Suprapubic skin (tissue), 4 donors: ENCODE results near the gene CYP21A2. TPM values are rescaled to one million over a fixed set of nuclear protein-coding genes. Genes with fewer than 3 reads are reported as not detected.
"Not testable (repeated sequence)": the region's sequence is repeated elsewhere in the genome, so short reads cannot be mapped to it uniquely, and the experiment has no call there.

Experiments
- DNase-seq, 2 donors: peaks; one replicate each; pipeline ENCODE4 v3.0.0-alpha.2; 2019; ENCODE audit warnings: low spot score in 2 of 2
- H3K27ac ChIP-seq: fragments of 200-600 bp; sonication (generic); one replicate; pipeline ENCODE4 v1.5.1; 2019
- H3K27me3 ChIP-seq: fragments of 200-600 bp; sonication (generic); one replicate; pipeline ENCODE4 v1.5.1; 2019
- H3K36me3 ChIP-seq: fragments of 200-600 bp; sonication (generic); one replicate; pipeline ENCODE4 v1.5.1; 2019
- H3K4me1 ChIP-seq: fragments of 200-600 bp; sonication (generic); one replicate; pipeline ENCODE4 v1.5.1; 2019
- H3K4me3 ChIP-seq: fragments of 200-600 bp; sonication (generic); one replicate; pipeline ENCODE4 v1.5.1; 2019; ENCODE audit warnings: mild to moderate bottlenecking
- H3K9me3 ChIP-seq: fragments of 200-600 bp; sonication (generic); one replicate; pipeline ENCODE4 v1.5.1; 2019
- WGBS: methylation state at CpG from one replicate; pipeline ENCODE4 v1.1.5; 2018; 5-methylcytosine and 5-hydroxymethylcytosine counted together
- total RNA-seq, 4 donors: library from RNA; depleted of rRNA; stranded (reverse); fragments of >200 nt; gene quantifications; one replicate each; pipeline ENCODE4 v1.1.0, GENCODE V29; 2016

CYP21A2 gene
- total RNA-seq, 4 donors from 2014 or later = 0.39 to 2.3 TPM; not detected in 2

GRCh38 chr6:32010856-32011530 is 27.2 kb upstream of the CYP21A2 start:
- 90% methylated on average over 13 of the region's 27 CpGs for WGBS
- not testable (repeated sequence) for H3K4me3 ChIP-seq, H3K4me1 ChIP-seq, H3K27ac ChIP-seq, H3K9me3 ChIP-seq, H3K27me3 ChIP-seq, H3K36me3 ChIP-seq
- peak; percentile 38 to 71 for DNase-seq

- not testable (repeated sequence) for H3K9me3 ChIP-seq, H3K36me3 ChIP-seq, H3K27ac ChIP-seq, H3K4me1 ChIP-seq, H3K27me3 ChIP-seq, H3K4me3 ChIP-seq
- peak; percentile 56 to 61 for DNase-seq
- WGBS = 80% methylated on average over 12 of the region's 17 CpGs
Observed at GRCh38 chr6:32012941-32013617, 25.1 kb upstream of the CYP21A2 start.

- not testable (repeated sequence) for H3K27me3 ChIP-seq, H3K27ac ChIP-seq, DNase-seq, H3K4me3 ChIP-seq, H3K4me1 ChIP-seq, H3K36me3 ChIP-seq, H3K9me3 ChIP-seq
- no CpG with 5 or more reads among the region's 5 CpGs for WGBS
Observed at GRCh38 chr6:32013738-32014137, 24.5 kb upstream of the CYP21A2 start.

- not testable (repeated sequence) for DNase-seq, H3K9me3 ChIP-seq, H3K4me1 ChIP-seq, H3K4me3 ChIP-seq, H3K36me3 ChIP-seq, H3K27ac ChIP-seq, H3K27me3 ChIP-seq
- no CpG with 5 or more reads among the region's 6 CpGs for WGBS
Observed at GRCh38 chr6:32014547-32014946, 23.7 kb upstream of the CYP21A2 start, which contains the start of gene C4B. TSS of gene C4B (plus strand) at chr6:32014795. CDS start at chr6:32014846, 51 bp downstream.

GRCh38 chr6:32022100-32022499 is 16.1 kb upstream of the CYP21A2 start:
- H3K27me3 ChIP-seq, H3K36me3 ChIP-seq, H3K27ac ChIP-seq, H3K4me1 ChIP-seq, H3K4me3 ChIP-seq, H3K9me3 ChIP-seq, DNase-seq: not testable (repeated sequence)
- no CpG with 5 or more reads among the region's 10 CpGs for WGBS

GRCh38 chr6:32028631-32029030 is 9.6 kb upstream of the CYP21A2 start:
- DNase-seq = peak in 1 of 2 donors; percentile 29
- not testable (repeated sequence) for H3K4me3 ChIP-seq, H3K27ac ChIP-seq, H3K9me3 ChIP-seq, H3K4me1 ChIP-seq, H3K27me3 ChIP-seq, H3K36me3 ChIP-seq
- no CpG with 5 or more reads among the region's 10 CpGs for WGBS

GRCh38 chr6:32029553-32029952 is 8.7 kb upstream of the CYP21A2 start:
- H3K9me3 ChIP-seq, H3K36me3 ChIP-seq, H3K27ac ChIP-seq, H3K27me3 ChIP-seq, H3K4me1 ChIP-seq, H3K4me3 ChIP-seq: not testable (repeated sequence)
- DNase-seq = peak in 1 of 2 donors; percentile 33
- WGBS = no CpG with 5 or more reads among the region's 14 CpGs

GRCh38 chr6:32035283-32036013 is 2.8 kb upstream of the CYP21A2 start:
- WGBS = no CpG with 5 or more reads among the region's 16 CpGs
- not testable (repeated sequence) for H3K27me3 ChIP-seq, DNase-seq, H3K36me3 ChIP-seq, H3K9me3 ChIP-seq, H3K27ac ChIP-seq, H3K4me1 ChIP-seq, H3K4me3 ChIP-seq

- not testable (repeated sequence) for H3K9me3 ChIP-seq, H3K27me3 ChIP-seq, DNase-seq, H3K36me3 ChIP-seq, H3K4me1 ChIP-seq, H3K27ac ChIP-seq, H3K4me3 ChIP-seq
- WGBS = 83% methylated on average over 4 of the region's 5 CpGs
Observed at GRCh38 chr6:32037136-32037535, 1.1 kb upstream of the CYP21A2 start.

- DNase-seq = peak in 1 of 2 donors; percentile 45
Observed at GRCh38 chr6:32038878-32039277, 663 bp downstream of the CYP21A2 start.

GRCh38 chr6:32039321-32040274 is 1.4 kb downstream of the CYP21A2 start:
- H3K27me3 ChIP-seq, H3K27ac ChIP-seq, H3K9me3 ChIP-seq, H3K4me1 ChIP-seq, H3K36me3 ChIP-seq, H3K4me3 ChIP-seq: not testable (repeated sequence)
- peak in 1 of 2 donors; percentile 57 for DNase-seq
- WGBS = 82% methylated on average over 8 of the region's 24 CpGs

More at GRCh38 chr6:32038878-32039277, 663 bp downstream of the CYP21A2 start:
- not testable (repeated sequence) for H3K4me1 ChIP-seq, H3K4me3 ChIP-seq, H3K9me3 ChIP-seq, H3K27ac ChIP-seq, H3K27me3 ChIP-seq, H3K36me3 ChIP-seq
- 66% methylated on average over 2 of the region's 5 CpGs for WGBS

- not testable (repeated sequence) for H3K4me1 ChIP-seq, H3K4me3 ChIP-seq, H3K9me3 ChIP-seq, H3K27me3 ChIP-seq, H3K27ac ChIP-seq, H3K36me3 ChIP-seq
- no CpG with 5 or more reads among the region's 43 CpGs for WGBS
- peak in 1 of 2 donors; percentile 55 for DNase-seq
Observed at GRCh38 chr6:32040299-32041049, 2.3 kb downstream of the CYP21A2 start.

- WGBS = no CpG with 5 or more reads among the region's 13 CpGs
- not testable (repeated sequence) for H3K27me3 ChIP-seq, H3K27ac ChIP-seq, H3K4me1 ChIP-seq, H3K4me3 ChIP-seq, H3K36me3 ChIP-seq, H3K9me3 ChIP-seq
- DNase-seq = peak in 1 of 2 donors; percentile 59
Observed at GRCh38 chr6:32041050-32041321, 2.8 kb downstream of the CYP21A2 start.
